GM21529 (cell line): ENCODE measurements around the gene GABPB2.

Experiments used
- ATAC-seq: cut with Tn5 transposase; IDR thresholded peaks from one replicate; pipeline ENCODE4 v1.9.1; 2021; ENCODE audit not compliant: unreplicated experiment

The GABPB2 gene

GRCh38 chr1:151158326-151158725 is 87.8 kb downstream of the GABPB2 start:
- no peak for ATAC-seq

GRCh38 chr1:151158751-151159251 is 88.2 kb downstream of the GABPB2 start:
- no peak for ATAC-seq

GRCh38 chr1:151159373-151159772 is 88.8 kb downstream of the GABPB2 start:
- no peak for ATAC-seq

- peak; percentile 10 for ATAC-seq
Observed at GRCh38 chr1:151164732-151165280, 94.2 kb downstream of the GABPB2 start.

- ATAC-seq = no peak
Observed at GRCh38 chr1:151165281-151165737, 94.7 kb downstream of the GABPB2 start.

GRCh38 chr1:151165738-151166504 is 95.4 kb downstream of the GABPB2 start, which contains the start of the genes LYSMD1 and SCNM1:
TSS of gene LYSMD1 (minus strand) at chr1:151165902. CDS start at chr1:151165258, 644 bp downstream.
TSS of gene SCNM1 (plus strand) at chr1:151166144. CDS start at chr1:151166153, 9 bp downstream.
- ATAC-seq = peak; percentile 85

- no peak for ATAC-seq
Observed at GRCh38 chr1:151166505-151166956, 96.0 kb downstream of the GABPB2 start.

- no peak for ATAC-seq
Observed at GRCh38 chr1:151167116-151167515, 96.6 kb downstream of the GABPB2 start.

- ATAC-seq = no peak
Observed at GRCh38 chr1:151171190-151171589, 100.6 kb downstream of the GABPB2 start.
